Spinal cord (tissue), 10 donors: ENCODE measurements around the gene CNGA1. TPM values are rescaled to one million over a fixed set of nuclear protein-coding genes. Genes with fewer than 3 reads are reported as not detected.

ENCODE experiments used
- DNase-seq, 6 donors: peaks; one replicate each; pipeline versions ENCODE4 v3.0.0 to v3.0.0-alpha.2; 2013 to 2015; ENCODE audit warnings: low spot score in 6 of 6, low read depth in 4 of 6
- H3K27ac ChIP-seq: one replicate; pipeline ENCODE4 v1.5.1; 2013; ENCODE audit warnings: low read depth, low read length, control low read depth
- H3K27me3 ChIP-seq: one replicate; pipeline ENCODE4 v1.6.1; 2013; ENCODE audit warnings: low read length; ENCODE audit not compliant: control insufficient read depth, insufficient read depth
- H3K36me3 ChIP-seq: one replicate; pipeline ENCODE4 v1.6.1; 2013; ENCODE audit warnings: low read length; ENCODE audit not compliant: control insufficient read depth, insufficient read depth
- H3K4me1 ChIP-seq: one replicate; pipeline ENCODE4 v1.6.1; 2013; ENCODE audit warnings: low read length; ENCODE audit not compliant: control insufficient read depth, insufficient read depth
- H3K4me3 ChIP-seq: one replicate; pipeline ENCODE4 v1.5.1; 2013; ENCODE audit warnings: low read depth, low read length, control low read depth
- H3K9me3 ChIP-seq: one replicate; pipeline ENCODE4 v1.6.1; 2013; ENCODE audit warnings: low read length; ENCODE audit not compliant: control insufficient read depth, insufficient read depth
- WGBS: methylation state at CpG from one replicate; pipeline ENCODE4 v1.1.5; 2013; ENCODE audit warnings: missing lambda C conversion rate; ENCODE audit not compliant: insufficient coverage; 5-methylcytosine and 5-hydroxymethylcytosine counted together
- polyA plus RNA-seq, 2 donors: library from polyadenylated mRNA; unstranded; fragments of 120-200 nt; gene quantifications; one replicate each; pipeline ENCODE4 v1.2.1, GENCODE V29; 2013; ENCODE audit not compliant: insufficient read length in 2 of 2
- total RNA-seq, 2 donors: library from RNA; depleted of rRNA in 1 of 2; stranded (reverse); fragments of 120-200 nt in 1 of 2; fragments of >200 nt in 1 of 2; gene quantifications; one replicate each; pipeline versions ENCODE4 v1.2.3 to v1.2.4, GENCODE V29; 2013 to 2014
- donor health status: healthy.

The CNGA1 gene
- total and polyA plus RNA-seq, 4 donors: 0.06 to 1.1 (median 0.55) TPM

- no peaks in the 10 kb centered on the region for H3K4me1 ChIP-seq
- H3K4me3 ChIP-seq: no peak overlapping the region
- no peaks in the 10 kb centered on the region for H3K36me3 ChIP-seq
- H3K27me3 ChIP-seq: no peaks in the 10 kb centered on the region
- WGBS: no CpG with 5 or more reads among the region's 2 CpGs
- no peak overlapping the region for H3K27ac ChIP-seq
- H3K9me3 ChIP-seq: no peaks in the 10 kb centered on the region
- no peak for DNase-seq
Measured at GRCh38 chr4:48044298-48044697, 27.8 kb upstream of the CNGA1 start.

GRCh38 chr4:48043504-48043903 lies 27.0 kb upstream of the CNGA1 start:
- no peak for DNase-seq
- WGBS: 33% methylated on average over 1 of the region's 2 CpGs
- Histone ChIP-seq H3K36me3 (no peaks in the 10 kb centered on the region), H3K27ac (no peak overlapping the region), H3K27me3 (no peaks in the 10 kb centered on the region), H3K4me1 (no peaks in the 10 kb centered on the region), H3K9me3 (no peaks in the 10 kb centered on the region), H3K4me3 (no peak overlapping the region)

- H3K4me3 ChIP-seq: no peak overlapping the region
- no peak overlapping the region for H3K27ac ChIP-seq
- H3K9me3 ChIP-seq: no peaks in the 10 kb centered on the region
- DNase-seq: no peak
- H3K27me3 ChIP-seq: no peaks in the 10 kb centered on the region
- H3K36me3 ChIP-seq: no peaks in the 10 kb centered on the region
- H3K4me1 ChIP-seq: no peaks in the 10 kb centered on the region
- WGBS: no CpG with 5 or more reads among the region's 3 CpGs
Measured at GRCh38 chr4:48042979-48043461, 26.5 kb upstream of the CNGA1 start.

GRCh38 chr4:48041535-48042137 lies 25.2 kb upstream of the CNGA1 start:
- Histone ChIP-seq H3K4me1 (no peaks in the 10 kb centered on the region), H3K36me3 (no peaks in the 10 kb centered on the region), H3K27me3 (no peaks in the 10 kb centered on the region), H3K9me3 (no peaks in the 10 kb centered on the region), H3K4me3 (no peak overlapping the region), H3K27ac (no peak overlapping the region)
- no peak for DNase-seq
- 96% methylated on average over 2 of the region's 4 CpGs for WGBS

- no peaks in the 10 kb centered on the region for H3K36me3 ChIP-seq
Measured at GRCh38 chr4:48039561-48039960, 23.1 kb upstream of the CNGA1 start.

GRCh38 chr4:48038666-48039065 lies 22.2 kb upstream of the CNGA1 start:
- H3K4me1 ChIP-seq: no peaks in the 10 kb centered on the region
- WGBS: 83% methylated on average over 1 of the region's 2 CpGs
- no peaks in the 10 kb centered on the region for H3K9me3 ChIP-seq
- H3K27ac ChIP-seq: no peak overlapping the region
- no peak for DNase-seq
- no peak overlapping the region for H3K4me3 ChIP-seq
- no peaks in the 10 kb centered on the region for H3K36me3 ChIP-seq
- H3K27me3 ChIP-seq: no peaks in the 10 kb centered on the region

More at GRCh38 chr4:48039561-48039960, 23.1 kb upstream of the CNGA1 start:
- H3K9me3 ChIP-seq: no peaks in the 10 kb centered on the region
- no peaks in the 10 kb centered on the region for H3K4me1 ChIP-seq
- no peaks in the 10 kb centered on the region for H3K27me3 ChIP-seq
- no peak for DNase-seq
- no peak overlapping the region for H3K4me3 ChIP-seq
- H3K27ac ChIP-seq: no peak overlapping the region

GRCh38 chr4:48037117-48037462 lies 20.6 kb upstream of the CNGA1 start:
- no CpG with 5 or more reads among the region's 2 CpGs for WGBS
- Histone ChIP-seq H3K27me3 (no peaks in the 10 kb centered on the region), H3K4me1 (no peaks in the 10 kb centered on the region), H3K9me3 (no peaks in the 10 kb centered on the region), H3K27ac (no peak overlapping the region), H3K4me3 (no peak overlapping the region), H3K36me3 (no peaks in the 10 kb centered on the region)
- no peak for DNase-seq

- no peak overlapping the region for H3K4me3 ChIP-seq
- H3K27ac ChIP-seq: no peak overlapping the region
- no peak for DNase-seq
- 100% methylated on average over 2 of the region's 3 CpGs for WGBS
- no peaks in the 10 kb centered on the region for H3K4me1 ChIP-seq
- H3K9me3 ChIP-seq: no peaks in the 10 kb centered on the region
- H3K36me3 ChIP-seq: no peaks in the 10 kb centered on the region
- H3K27me3 ChIP-seq: no peaks in the 10 kb centered on the region
Measured at GRCh38 chr4:48035952-48036351, 19.5 kb upstream of the CNGA1 start.

GRCh38 chr4:48033825-48034413 lies 17.4 kb upstream of the CNGA1 start:
- no peaks in the 10 kb centered on the region for H3K36me3 ChIP-seq
- no peak overlapping the region for H3K27ac ChIP-seq
- DNase-seq: no peak
- no CpG with 5 or more reads among the region's 1 CpG for WGBS
- H3K4me3 ChIP-seq: no peak overlapping the region
- no peaks in the 10 kb centered on the region for H3K9me3 ChIP-seq
- H3K27me3 ChIP-seq: no peaks in the 10 kb centered on the region
- no peaks in the 10 kb centered on the region for H3K4me1 ChIP-seq

- Histone ChIP-seq H3K9me3 (no peaks in the 10 kb centered on the region), H3K27ac (no peak overlapping the region), H3K4me1 (no peaks in the 10 kb centered on the region), H3K4me3 (no peak overlapping the region), H3K27me3 (no peaks in the 10 kb centered on the region), H3K36me3 (no peaks in the 10 kb centered on the region)
- no peak for DNase-seq
Measured at GRCh38 chr4:48033412-48033811, 16.9 kb upstream of the CNGA1 start.
